ENCODE results near the gene RASAL2. TPM values are rescaled to one million over a fixed set of nuclear protein-coding genes. Genes with fewer than 3 reads are reported as not detected.

The RASAL2 gene
- total RNA-seq, 1 experiment from 2014 or later: 31.6 TPM

GRCh38 chr1:178409541-178409940 is 315.6 kb downstream of the RASAL2 start:
- no peak for DNase-seq (ENCODE audit: low read depth, low spot score)
- Histone ChIP-seq H3K9me3 (ENCODE audit: control insufficient read depth, insufficient read depth, low read depth, low read length) (no peaks in the 10 kb centered on the region; the same call in 1 of the 2 replicates), H3K27me3 (ENCODE audit: control insufficient read depth, insufficient read depth, low read length) (no peaks in the 10 kb centered on the region), H3K27ac (ENCODE audit: low read length) (no peak overlapping the region), H3K4me3 (ENCODE audit: low read depth in 2 of 2, low read length in 2 of 2) (no peak overlapping the region), H3K4me1 (ENCODE audit: control insufficient read depth, insufficient read depth, low read length) (peaks cover 3% of the 10 kb centered on the region; the same call in 1 of the 2 replicates), H3K36me3 (ENCODE audit: control insufficient read depth, insufficient read depth, low read length) (no peaks in the 10 kb centered on the region)
- ChIA-PET CTCF (no interaction called here), POLR2A (no interaction called here)
- intact Hi-C loops (cut with micrococcal nuclease; ENCODE audit: unreplicated experiment) (no loop called here), in situ Hi-C loops (cut with HindIII; ENCODE audit: low pct_unique_long_range_greater_than_20kb, low sequenced_read_pairs) (no loop called here)
- no TSS peak for BruUV-seq (replicated peaks)
- ATAC-seq: no peak
- no peak for TF ChIP-seq TCF7L2 (IDR thresholded peaks at IDR 0.05; ENCODE audit: low read depth, low read length)
- TF ChIP-seq POLR2AphosphoS5 (IDR thresholded peaks at IDR 0.05; ENCODE audit: low read depth, low read length): no peak
- TF ChIP-seq, protein P1, sequence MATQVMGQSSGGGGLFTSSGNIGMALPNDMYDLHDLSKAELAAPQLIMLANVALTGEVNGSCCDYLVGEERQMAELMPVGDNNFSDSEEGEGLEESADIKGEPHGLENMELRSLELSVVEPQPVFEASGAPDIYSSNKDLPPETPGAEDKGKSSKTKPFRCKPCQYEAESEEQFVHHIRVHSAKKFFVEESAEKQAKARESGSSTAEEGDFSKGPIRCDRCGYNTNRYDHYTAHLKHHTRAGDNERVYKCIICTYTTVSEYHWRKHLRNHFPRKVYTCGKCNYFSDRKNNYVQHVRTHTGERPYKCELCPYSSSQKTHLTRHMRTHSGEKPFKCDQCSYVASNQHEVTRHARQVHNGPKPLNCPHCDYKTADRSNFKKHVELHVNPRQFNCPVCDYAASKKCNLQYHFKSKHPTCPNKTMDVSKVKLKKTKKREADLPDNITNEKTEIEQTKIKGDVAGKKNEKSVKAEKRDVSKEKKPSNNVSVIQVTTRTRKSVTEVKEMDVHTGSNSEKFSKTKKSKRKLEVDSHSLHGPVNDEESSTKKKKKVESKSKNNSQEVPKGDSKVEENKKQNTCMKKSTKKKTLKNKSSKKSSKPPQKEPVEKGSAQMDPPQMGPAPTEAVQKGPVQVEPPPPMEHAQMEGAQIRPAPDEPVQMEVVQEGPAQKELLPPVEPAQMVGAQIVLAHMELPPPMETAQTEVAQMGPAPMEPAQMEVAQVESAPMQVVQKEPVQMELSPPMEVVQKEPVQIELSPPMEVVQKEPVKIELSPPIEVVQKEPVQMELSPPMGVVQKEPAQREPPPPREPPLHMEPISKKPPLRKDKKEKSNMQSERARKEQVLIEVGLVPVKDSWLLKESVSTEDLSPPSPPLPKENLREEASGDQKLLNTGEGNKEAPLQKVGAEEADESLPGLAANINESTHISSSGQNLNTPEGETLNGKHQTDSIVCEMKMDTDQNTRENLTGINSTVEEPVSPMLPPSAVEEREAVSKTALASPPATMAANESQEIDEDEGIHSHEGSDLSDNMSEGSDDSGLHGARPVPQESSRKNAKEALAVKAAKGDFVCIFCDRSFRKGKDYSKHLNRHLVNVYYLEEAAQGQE (IDR thresholded peaks at IDR 0.05; ENCODE audit: insufficient read depth in 1 of 2, low read depth in 2 of 2, low read length in 1 of 2): no peak
- no peak for TF ChIP-seq SIN3A (IDR thresholded peaks at IDR 0.05; ENCODE audit: borderline replicate concordance, insufficient read depth, low read depth, low read length)
- TF ChIP-seq CTCF (IDR thresholded peaks at IDR 0.05): no peak

GRCh38 chr1:178411756-178412399 is 318.0 kb downstream of the RASAL2 start:
- no peak overlapping the region for H3K4me3 ChIP-seq (ENCODE audit: low read depth in 2 of 2, low read length in 2 of 2)
- intact Hi-C loops (cut with micrococcal nuclease; ENCODE audit: unreplicated experiment): no loop called here
- in situ Hi-C loops (cut with HindIII; ENCODE audit: low pct_unique_long_range_greater_than_20kb, low sequenced_read_pairs): no loop called here
- H3K36me3 ChIP-seq (ENCODE audit: control insufficient read depth, insufficient read depth, low read length): no peaks in the 10 kb centered on the region
- CTCF ChIA-PET: no interaction called here
- no peak overlapping the region for H3K27ac ChIP-seq (ENCODE audit: low read length)
- peaks cover 3% of the 10 kb centered on the region; the same call in 1 of the 2 replicates for H3K4me1 ChIP-seq (ENCODE audit: control insufficient read depth, insufficient read depth, low read length)
- DNase-seq (ENCODE audit: low read depth, low spot score) (no peak), ATAC-seq (no peak)
- H3K9me3 ChIP-seq (ENCODE audit: control insufficient read depth, insufficient read depth, low read depth, low read length): peaks cover 15% of the 10 kb centered on the region; the same call in 1 of the 2 replicates
- TF ChIP-seq, protein P1 (IDR thresholded peaks at IDR 0.05; ENCODE audit: insufficient read depth in 1 of 2, low read depth in 2 of 2, low read length in 1 of 2): no peak
- TF ChIP-seq CTCF (IDR thresholded peaks at IDR 0.05) (no peak), POLR2AphosphoS5 (IDR thresholded peaks at IDR 0.05; ENCODE audit: low read depth, low read length) (no peak), TCF7L2 (IDR thresholded peaks at IDR 0.05; ENCODE audit: low read depth, low read length) (no peak), SIN3A (IDR thresholded peaks at IDR 0.05; ENCODE audit: borderline replicate concordance, insufficient read depth, low read depth, low read length) (no peak)
- no peaks in the 10 kb centered on the region for H3K27me3 ChIP-seq (ENCODE audit: control insufficient read depth, insufficient read depth, low read length)
- POLR2A ChIA-PET: interaction anchor here (0.6 kb wide), 1 partner anchor 13 kb away, joined by 3 read pairs; no protein-coding TSS in a partner anchor
- no TSS peak for BruUV-seq (replicated peaks)
